ENCODE data around the gene BCAS4.
"Not testable (repeated sequence)": the region's sequence is repeated elsewhere in the genome, so short reads cannot be mapped to it uniquely, and the experiment has no call there.

The BCAS4 gene

DNA sequence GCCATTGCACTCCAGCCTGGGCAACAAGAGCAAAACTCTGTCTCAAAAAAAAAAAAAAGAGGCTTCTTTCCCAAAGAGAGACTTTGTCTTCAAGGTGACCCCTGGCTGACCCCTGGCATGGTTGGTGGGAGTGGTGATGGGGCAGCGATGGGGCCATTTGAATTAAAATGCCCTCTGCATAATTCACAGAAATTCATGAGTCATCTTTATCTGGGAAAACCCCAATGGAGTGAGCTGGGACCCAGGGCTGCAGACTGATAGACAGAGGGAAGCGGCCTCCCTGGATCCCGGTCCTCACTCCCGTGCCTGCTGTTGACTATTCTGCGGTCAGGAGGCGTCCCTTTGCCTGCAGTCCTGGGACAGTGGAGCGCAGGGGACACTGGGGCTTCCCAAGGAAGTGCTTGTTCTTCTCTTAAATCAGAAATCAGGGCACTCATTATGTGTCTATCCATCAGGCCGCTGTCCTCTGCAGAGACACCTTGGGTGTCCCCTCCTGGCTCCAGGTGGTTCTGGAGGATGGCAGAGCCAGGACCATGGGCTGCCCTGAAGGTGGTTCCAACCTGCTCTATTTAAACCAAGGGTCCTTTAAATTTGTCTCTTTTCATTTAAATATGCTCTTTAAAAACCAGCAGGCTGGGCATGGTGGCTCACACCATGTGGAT is 23.3 kb upstream of the BCAS4 start:
- not testable (repeated sequence) for DNase-seq (ENCODE audit: low read depth in 1 of 2, low spot score in 1 of 2)

- no peak for DNase-seq (ENCODE audit: low read depth in 1 of 2, low spot score in 1 of 2)
Observed at GRCh38 chr20:50772420-50773185, 22.3 kb upstream of the BCAS4 start.

DNA sequence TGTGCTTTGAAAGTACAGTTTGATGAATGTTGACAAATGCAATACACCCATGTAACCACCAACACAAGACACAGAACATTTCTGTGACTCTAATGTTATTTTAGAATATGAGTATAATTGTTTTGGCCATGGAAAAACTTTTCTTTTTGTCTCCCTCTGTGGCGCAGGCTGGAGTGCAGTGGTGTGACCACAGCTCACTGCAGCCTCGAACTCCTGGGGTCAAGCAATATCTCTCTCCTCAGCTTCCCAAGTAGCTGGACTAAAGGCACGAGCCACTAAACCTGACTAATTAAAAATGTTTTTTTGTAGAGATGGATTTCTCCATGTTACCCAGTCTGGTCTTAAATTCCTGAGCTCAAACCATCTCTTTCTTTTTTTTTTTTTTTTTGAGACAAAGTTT is 20.3 kb upstream of the BCAS4 start:
- DNase-seq (ENCODE audit: low read depth in 1 of 2, low spot score in 1 of 2), result no peak

- no peak for DNase-seq (ENCODE audit: low read depth in 1 of 2, low spot score in 1 of 2)
Observed at GRCh38 chr20:50776122-50776817, 18.6 kb upstream of the BCAS4 start.

GRCh38 chr20:50777373-50777772 is 17.5 kb upstream of the BCAS4 start:
- DNase-seq (ENCODE audit: low read depth in 1 of 2, low spot score in 1 of 2), result no peak

- DNase-seq (ENCODE audit: low read depth in 1 of 2, low spot score in 1 of 2), result not testable (repeated sequence)
Observed at GRCh38 chr20:50778994-50779393, 15.9 kb upstream of the BCAS4 start.

DNA sequence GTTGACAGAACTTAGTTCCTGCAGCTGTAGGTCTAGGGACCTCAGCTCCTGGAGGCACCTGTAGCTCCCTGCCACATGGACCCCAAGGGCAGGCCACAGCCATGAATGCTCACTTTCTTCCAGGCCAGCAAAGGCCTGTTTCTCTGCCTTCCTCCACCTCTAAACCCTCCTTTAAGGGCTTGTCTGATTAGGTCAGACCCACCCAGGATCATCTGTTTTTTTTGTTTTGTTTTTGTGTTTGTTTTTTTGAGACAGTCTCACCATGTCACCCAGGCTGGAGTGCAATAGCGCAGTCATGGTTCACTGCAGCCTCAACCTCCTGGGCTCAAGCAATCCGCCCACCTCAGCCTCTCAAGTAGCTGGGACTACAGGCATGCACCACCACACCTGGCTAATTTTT is 11.5 kb upstream of the BCAS4 start:
- no peak for DNase-seq (ENCODE audit: low read depth in 1 of 2, low spot score in 1 of 2)

GRCh38 chr20:50783903-50784302 is 11.0 kb upstream of the BCAS4 start:
- DNase-seq (ENCODE audit: low read depth in 1 of 2, low spot score in 1 of 2), result no peak

GRCh38 chr20:50784464-50784863 is 10.4 kb upstream of the BCAS4 start:
- no peak for DNase-seq (ENCODE audit: low read depth in 1 of 2, low spot score in 1 of 2)

DNA sequence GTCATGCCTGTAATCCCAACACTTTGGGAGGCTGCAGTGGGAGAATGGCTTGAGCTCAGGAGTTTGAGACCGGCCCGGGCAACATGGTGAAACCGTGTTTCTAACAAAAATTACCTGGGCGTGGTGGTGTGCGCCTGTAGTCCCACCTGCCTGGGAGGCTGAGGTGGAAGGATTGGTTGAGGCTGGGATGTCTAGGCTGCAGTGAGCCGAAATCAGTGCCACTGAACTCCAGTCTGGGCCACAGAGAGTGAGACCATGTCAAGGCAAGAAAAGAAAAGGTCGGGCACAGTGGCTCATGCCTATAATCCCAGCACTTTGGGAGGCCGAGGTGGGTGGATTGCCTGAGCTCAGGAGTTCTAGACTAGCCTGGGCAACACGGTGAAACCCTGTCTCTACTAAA is 8.2 kb upstream of the BCAS4 start:
- DNase-seq (ENCODE audit: low read depth in 1 of 2, low spot score in 1 of 2), result no peak

DNA sequence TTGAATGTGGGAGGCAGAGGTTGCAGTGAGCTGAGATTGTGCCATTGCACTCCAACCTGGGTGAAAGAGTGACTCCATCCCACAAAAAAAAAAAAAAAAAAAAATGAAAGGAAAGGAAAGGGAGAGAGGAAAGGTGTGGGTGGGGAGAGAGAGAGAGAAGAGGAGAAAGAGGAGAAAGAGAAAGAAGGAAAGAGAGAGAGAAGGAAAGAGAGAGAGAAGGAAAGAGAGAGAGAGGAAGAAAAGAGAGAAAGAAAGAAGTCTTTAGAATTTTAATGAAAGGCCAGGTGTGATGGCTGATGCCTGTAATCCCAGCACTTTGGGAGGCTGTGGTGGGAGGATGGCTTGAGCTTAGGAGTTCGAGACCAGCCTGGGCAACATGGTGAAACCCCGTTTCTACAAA is 7.7 kb upstream of the BCAS4 start:
- no peak for DNase-seq (ENCODE audit: low read depth in 1 of 2, low spot score in 1 of 2)

DNA sequence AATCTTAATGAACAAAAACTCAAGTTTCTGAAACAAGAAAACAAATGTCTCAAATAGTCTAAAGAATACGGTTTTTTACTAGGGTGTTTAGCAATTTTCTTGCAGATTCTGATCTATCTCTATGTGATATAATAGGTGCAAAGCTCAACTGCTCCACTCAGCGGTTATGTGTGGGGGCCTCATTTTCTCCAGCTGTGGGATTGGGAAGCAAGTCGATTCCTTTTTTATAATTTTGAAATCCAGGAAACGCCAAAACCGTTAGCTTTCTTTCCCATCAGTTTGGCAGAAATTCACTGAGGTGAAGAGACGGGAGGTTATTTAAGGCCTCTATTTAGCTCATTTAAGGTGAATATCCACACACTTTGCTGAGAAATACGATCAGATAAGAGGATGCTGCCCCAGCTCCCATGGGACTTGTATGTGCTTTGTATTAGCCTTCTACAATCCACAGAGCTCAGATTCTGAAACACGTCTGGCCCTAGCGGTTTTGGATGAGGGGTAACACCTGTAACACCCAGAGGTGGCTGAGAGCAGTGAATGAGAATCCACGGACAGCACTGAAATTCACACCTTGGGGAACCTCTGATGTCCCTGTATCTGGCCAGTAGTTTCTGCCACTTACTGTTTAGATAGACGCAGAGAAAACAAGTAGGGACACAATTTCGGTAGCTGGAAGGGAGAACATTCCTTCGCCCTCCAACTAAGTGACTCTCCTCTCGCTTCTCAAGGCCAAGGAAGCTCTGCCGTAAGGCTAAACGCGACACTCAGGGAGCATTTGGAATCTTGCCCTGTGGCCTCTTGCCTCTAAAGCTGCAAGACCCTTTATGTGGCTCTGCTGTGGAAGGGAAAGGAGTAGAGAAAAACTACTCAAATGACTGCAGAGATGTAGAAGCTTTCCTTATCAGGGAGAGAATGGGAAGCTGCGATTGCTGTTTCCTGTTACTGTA is 6.5 kb upstream of the BCAS4 start:
- DNase-seq (ENCODE audit: low read depth in 1 of 2, low spot score in 1 of 2), result no peak

- DNase-seq (ENCODE audit: low read depth in 1 of 2, low spot score in 1 of 2), result no peak
Observed at GRCh38 chr20:50789968-50790650, 4.8 kb upstream of the BCAS4 start.

DNA sequence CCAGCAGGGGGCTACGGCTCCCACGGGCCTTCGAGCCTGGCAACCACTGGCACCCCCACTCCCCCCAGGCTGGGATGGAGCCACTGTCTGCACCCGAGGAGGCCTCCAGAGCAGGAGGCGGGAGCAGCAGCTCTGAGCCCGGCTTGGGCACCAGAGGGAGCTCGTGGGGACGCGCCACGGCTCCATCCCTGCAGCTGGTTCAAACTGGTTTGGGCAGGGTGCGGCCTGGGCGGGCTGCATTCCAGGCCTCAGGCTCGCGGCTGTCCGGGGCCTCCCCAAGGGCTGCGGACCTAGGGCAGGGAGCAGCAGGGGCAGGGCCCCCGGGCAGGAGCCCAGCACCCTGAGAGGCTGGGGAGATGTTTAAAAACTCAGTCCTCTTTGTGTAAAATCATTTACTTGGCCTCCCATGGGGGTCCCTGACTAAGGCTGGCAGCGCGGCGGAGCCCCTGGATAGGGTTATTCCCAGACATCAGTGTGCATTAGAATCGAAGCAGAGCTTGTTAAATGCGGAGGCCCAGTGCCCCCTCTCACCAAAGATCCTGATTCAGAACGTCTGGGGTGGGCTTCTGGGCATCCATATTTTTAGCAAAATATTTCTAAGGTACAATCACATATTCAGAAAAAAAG is 4.1 kb upstream of the BCAS4 start:
- peak; percentile 59 to 78 for DNase-seq (ENCODE audit: low read depth in 1 of 2, low spot score in 1 of 2)

- DNase-seq (ENCODE audit: low read depth in 1 of 2, low spot score in 1 of 2), result no peak
Observed at GRCh38 chr20:50792708-50793574, 1.9 kb upstream of the BCAS4 start.

DNA sequence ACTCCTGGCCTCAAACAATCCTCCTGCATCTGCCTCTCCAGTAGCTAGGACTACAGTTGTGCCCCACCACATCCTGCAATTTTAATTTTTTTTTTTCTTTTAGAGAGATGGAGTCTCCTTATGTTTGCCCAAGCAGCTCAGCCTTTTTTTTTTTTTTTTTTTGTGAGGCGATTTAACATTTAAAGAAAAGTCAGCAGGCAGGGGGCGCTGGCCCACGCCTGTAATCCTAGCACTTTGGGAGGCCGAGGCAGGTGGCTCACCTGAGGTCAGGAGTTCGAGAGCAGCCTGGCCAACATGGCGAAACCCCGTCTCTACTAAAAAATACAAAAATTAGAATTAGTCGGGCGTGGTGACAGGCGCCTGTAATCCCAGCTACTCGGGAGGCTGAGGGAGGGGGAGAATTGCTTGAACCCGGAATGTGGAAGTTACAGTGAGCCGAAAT is 1.3 kb upstream of the BCAS4 start:
- DNase-seq (ENCODE audit: low read depth in 1 of 2, low spot score in 1 of 2), result not testable (repeated sequence)

DNA sequence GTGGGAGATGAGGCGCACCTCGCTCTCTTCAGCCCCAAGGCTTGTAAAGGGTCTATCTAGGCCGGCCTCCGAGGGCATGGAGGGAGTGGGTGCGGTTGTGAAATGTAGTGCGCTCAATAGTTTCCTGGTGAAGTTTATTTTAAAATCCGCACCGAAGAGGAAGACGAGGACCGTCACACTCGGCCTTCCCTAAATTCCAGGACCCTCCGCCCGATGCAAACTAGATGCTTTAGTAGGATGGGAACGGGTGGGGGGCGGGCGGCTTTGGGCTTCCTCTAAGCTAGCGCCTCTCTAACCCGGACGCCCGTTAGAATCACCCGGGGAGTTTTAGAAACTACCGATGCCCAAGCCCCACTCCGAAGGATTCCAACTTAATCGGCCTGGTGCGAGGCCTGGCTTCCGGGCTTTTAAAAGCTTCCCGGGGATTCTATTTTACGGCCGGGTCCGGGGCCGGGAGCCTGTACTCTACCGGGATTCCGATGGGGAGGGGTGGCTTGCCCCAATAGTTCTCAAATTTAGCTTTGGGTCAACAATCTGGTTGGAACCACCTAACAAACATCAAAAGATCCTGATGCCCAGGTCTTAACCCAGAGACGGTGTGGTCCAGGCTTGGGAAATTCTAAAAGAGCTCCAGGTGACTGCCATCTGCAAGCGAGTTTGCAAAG is 548 bp upstream of the BCAS4 start:
- no peak for DNase-seq (ENCODE audit: low read depth in 1 of 2, low spot score in 1 of 2)

- DNase-seq (ENCODE audit: low read depth in 1 of 2, low spot score in 1 of 2), result no peak
Observed at GRCh38 chr20:50797142-50797541, 2.3 kb downstream of the BCAS4 start.

- no peak for DNase-seq (ENCODE audit: low read depth in 1 of 2, low spot score in 1 of 2)
Observed at GRCh38 chr20:50798650-50799049, 3.8 kb downstream of the BCAS4 start.
